GM12878 (cell line): ENCODE results near the gene TINCR. TPM values are rescaled to one million over a fixed set of nuclear protein-coding genes. Genes with fewer than 3 reads are reported as not detected.

Experiments
- ATAC-seq: fragments of 200-7000 bp; cut with Tn5 transposase; 3 replicates; pipeline ENCODE4 v1.9.1; 2020; ENCODE audit warnings: mild to moderate bottlenecking, moderate library complexity
- BruUV-seq: library from RNA; stranded (reverse); fragments of 400-500 nt; replicated peaks from 2 replicates; lab custom pipeline; 2021; lab: Mats Ljungman, UMichigan
- CTCF ChIA-PET: fragments of 300-600 bp; sonication (Branson Sonifier 250); formaldehyde crosslinking; extraction: SDS; loops from one replicate; lab custom pipeline; 2021; ENCODE audit warnings: inconsistent platforms; lab: Yijun Ruan, JAX
- POLR2A ChIA-PET: fragments of 350-600 bp; formaldehyde crosslinking; extraction: SDS; loops from one replicate; lab custom pipeline; 2021; ENCODE audit warnings: inconsistent platforms; lab: Charles Lee
- RAD21 ChIA-PET: fragments of 300-600 bp; sonication (Branson Sonifier 250); formaldehyde crosslinking; loops from one replicate; lab custom pipeline; 2023; ENCODE audit warnings: antibody characterized with exemption; ENCODE audit not compliant: unreplicated experiment; lab: Charles Lee
- SMC1A ChIA-PET: fragments of 300-600 bp; sonication (Branson Sonifier 250); formaldehyde crosslinking; loops from one replicate; lab custom pipeline; 2023; ENCODE audit not compliant: unreplicated experiment, uncharacterized antibody; lab: Charles Lee
- DNase-seq: peaks from one replicate; pipeline ENCODE4 v3.0.0-alpha.2; 2011; ENCODE audit warnings: low read depth, low spot score
- FAIRE-seq: peaks from 3 replicates; lab custom pipeline; 2011; peaks lifted over from hg19 to GRCh38; lab: Jason Lieb, UNC
- H2AFZ ChIP-seq: 2 replicates; pipeline ENCODE4 v1.6.0; 2011; ENCODE audit warnings: low read depth, low read length, control low read depth; ENCODE audit not compliant: control insufficient read depth
- H3K27ac ChIP-seq: 2 replicates; pipeline ENCODE4 v1.5.1; 2011; ENCODE audit warnings: control low read depth; ENCODE audit not compliant: control insufficient read depth, insufficient read depth
- H3K27me3 ChIP-seq, 2 experiments: replicated peaks in 1 of 2; 2 replicates each; pipeline versions ENCODE4 v1.6.0 to v1.6.1; 2011; ENCODE audit warnings: low read length in 1 of 2; ENCODE audit not compliant: control insufficient read depth in 2 of 2, insufficient read depth in 2 of 2
- H3K36me3 ChIP-seq, 2 experiments: 2 replicates each; pipeline ENCODE4 v1.5.1; 2011; ENCODE audit warnings: low read length in 1 of 2; ENCODE audit not compliant: control insufficient read depth in 2 of 2, insufficient read depth in 2 of 2
- H3K4me1 ChIP-seq: 2 replicates; pipeline ENCODE4 v1.6.1; 2011; ENCODE audit warnings: mild to moderate bottlenecking, low read length, moderate library complexity, mixed read lengths; ENCODE audit not compliant: control insufficient read depth, insufficient read depth
- H3K4me2 ChIP-seq: 2 replicates; pipeline ENCODE4 v1.6.0; 2011; ENCODE audit warnings: control low read depth; ENCODE audit not compliant: control insufficient read depth, insufficient read depth
- H3K4me3 ChIP-seq: fragments of 200-600 bp; sonication (generic); 2 replicates; pipeline ENCODE4 v1.5.1; 2016
- H3K79me2 ChIP-seq: 2 replicates; pipeline ENCODE4 v1.6.0; 2011; ENCODE audit warnings: low read length; ENCODE audit not compliant: control insufficient read depth, insufficient read depth
- H3K9ac ChIP-seq: 2 replicates; pipeline ENCODE4 v1.8.0; 2011; ENCODE audit warnings: low read length, control low read depth, mixed read lengths; ENCODE audit not compliant: control insufficient read depth, insufficient read depth
- H3K9me3 ChIP-seq: replicated peaks from 3 replicates; pipeline ENCODE4 v1.5.1; 2011; ENCODE audit warnings: mild to moderate bottlenecking, low read length; ENCODE audit not compliant: control insufficient read depth, insufficient read depth
- H4K20me1 ChIP-seq: 2 replicates; pipeline ENCODE4 v1.6.0; 2011; ENCODE audit not compliant: control insufficient read depth, insufficient read depth
- BCL11A ChIP-seq: IDR thresholded peaks from 2 replicates; pipeline ENCODE4 v1.6.1; 2011; ENCODE audit warnings: low read depth, low read length
- CBX3 ChIP-seq: fragments of 200-600 bp; sonication (generic); IDR thresholded peaks from 2 replicates; pipeline ENCODE4 v1.6.1; 2016; ENCODE audit warnings: low read depth, borderline replicate concordance
- KAT2A ChIP-seq: conservative IDR thresholded peaks from 2 replicates; pipeline ENCODE4 v1.6.1; 2011; ENCODE audit warnings: low read depth, low read length; ENCODE audit not compliant: control insufficient read depth
- POLR2AphosphoS5 ChIP-seq: IDR thresholded peaks from 2 replicates; pipeline ENCODE4 v1.6.1; 2011; ENCODE audit warnings: mild to moderate bottlenecking, low read length, inconsistent platforms
- SIN3A ChIP-seq: IDR thresholded peaks from 2 replicates; pipeline ENCODE4 v1.6.1; 2012; ENCODE audit warnings: low read depth, low read length, improper control_type of control experiment
- WGBS: methylation state at CpG from one replicate; pipeline ENCODE4 v1.1.6; 2016; ENCODE audit warnings: low lambda C conversion rate; ENCODE audit not compliant: insufficient replicate concordance, insufficient coverage; ENCODE audit errors: missing lambda C conversion rate; 5-methylcytosine and 5-hydroxymethylcytosine counted together
- in situ Hi-C: fragments of 300-500 bp; cut with MboI; formaldehyde crosslinking; loops from 9 replicates; pipeline ENCODE4 v1.14.3; 2018; ENCODE audit warnings: mixed read lengths
- intact Hi-C: fragments of 100-400 bp; cut with micrococcal nuclease; formaldehyde crosslinking; loops from one replicate; pipeline ENCODE4 v1.14.2; 2022; ENCODE audit not compliant: unreplicated experiment
- polyA plus RNA-seq, 11 experiments: library from polyadenylated mRNA; depleted of rRNA in 4 of 11; unstranded in 6 of 11; stranded (reverse) in 5 of 11; fragments of >200 nt; fragmentation: Nextera tagmentation in 4 of 11; fragmentation: Illumina TruSeq in 1 of 11; extraction: Ambion mirVana in 4 of 11; extraction: Trizol in 1 of 11; gene quantifications; 1 replicate in 1 of 11; 2 replicates in 10 of 11; pipeline versions ENCODE4 v1.2.1 to v1.2.3, GENCODE V29; 2011 to 2016; ENCODE audit warnings: inconsistent platforms in 2 of 11, missing spikeins in 2 of 11, low read depth in 1 of 11
- total RNA-seq, 4 experiments: library from RNA; depleted of rRNA in 3 of 4; stranded (reverse); fragments of >200 nt in 3 of 4; fragmentation: Illumina TruSeq in 1 of 4; extraction: Trizol in 1 of 4; gene quantifications; 2 replicates each; pipeline versions ENCODE4 v1.2.1 to v1.2.3, GENCODE V29; 2013 to 2021
- TF ChIP-seq, protein P1 (sequence below): fragments of 450-650 bp; conservative IDR thresholded peaks from 2 replicates; pipeline ENCODE4 v1.6.1; 2017; ENCODE audit warnings: mild to moderate bottlenecking, moderate library complexity
- TF ChIP-seq, protein P2 (sequence below): fragments of 450-650 bp; IDR thresholded peaks from 2 replicates; pipeline ENCODE4 v1.6.1; 2017; ENCODE audit warnings: antibody characterized with exemption, mild to moderate bottlenecking, moderate library complexity

TINCR gene
- total and polyA plus RNA-seq, 10 of the 15 experiments (the other 5 are each of a cell fraction or from before 2014, with no cell fraction given) = 0.02 to 0.36 (median 0.06) TPM; not detected in 3

DNA sequence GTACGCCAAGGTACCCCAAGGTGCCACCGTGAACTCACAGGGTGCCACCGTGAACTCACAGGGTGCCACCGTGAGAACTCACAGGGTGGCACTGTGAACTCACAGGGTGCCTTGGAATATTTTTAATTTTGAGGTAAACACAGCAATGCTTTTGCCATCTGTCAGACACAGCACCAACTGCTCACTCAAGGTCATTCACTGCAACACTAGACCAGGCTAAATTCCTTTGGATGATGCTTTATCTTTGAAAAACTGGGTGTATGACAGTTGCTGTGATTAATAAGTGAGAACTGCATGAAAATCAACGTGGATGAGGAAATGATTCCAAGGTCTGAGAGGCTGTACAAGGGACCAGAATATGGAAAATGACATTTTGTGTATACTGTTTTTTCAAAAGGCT, 35.9 kb upstream of the TINCR start (continued):
- TF ChIP-seq SIN3A = no peak
- TF ChIP-seq, protein P1, sequence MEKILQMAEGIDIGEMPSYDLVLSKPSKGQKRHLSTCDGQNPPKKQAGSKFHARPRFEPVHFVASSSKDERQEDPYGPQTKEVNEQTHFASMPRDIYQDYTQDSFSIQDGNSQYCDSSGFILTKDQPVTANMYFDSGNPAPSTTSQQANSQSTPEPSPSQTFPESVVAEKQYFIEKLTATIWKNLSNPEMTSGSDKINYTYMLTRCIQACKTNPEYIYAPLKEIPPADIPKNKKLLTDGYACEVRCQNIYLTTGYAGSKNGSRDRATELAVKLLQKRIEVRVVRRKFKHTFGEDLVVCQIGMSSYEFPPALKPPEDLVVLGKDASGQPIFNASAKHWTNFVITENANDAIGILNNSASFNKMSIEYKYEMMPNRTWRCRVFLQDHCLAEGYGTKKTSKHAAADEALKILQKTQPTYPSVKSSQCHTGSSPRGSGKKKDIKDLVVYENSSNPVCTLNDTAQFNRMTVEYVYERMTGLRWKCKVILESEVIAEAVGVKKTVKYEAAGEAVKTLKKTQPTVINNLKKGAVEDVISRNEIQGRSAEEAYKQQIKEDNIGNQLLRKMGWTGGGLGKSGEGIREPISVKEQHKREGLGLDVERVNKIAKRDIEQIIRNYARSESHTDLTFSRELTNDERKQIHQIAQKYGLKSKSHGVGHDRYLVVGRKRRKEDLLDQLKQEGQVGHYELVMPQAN = no peak
- TF ChIP-seq BCL11A = no peak
- no peak for TF ChIP-seq POLR2AphosphoS5
- TF ChIP-seq, all 136 proteins: peak for 0

DNA sequence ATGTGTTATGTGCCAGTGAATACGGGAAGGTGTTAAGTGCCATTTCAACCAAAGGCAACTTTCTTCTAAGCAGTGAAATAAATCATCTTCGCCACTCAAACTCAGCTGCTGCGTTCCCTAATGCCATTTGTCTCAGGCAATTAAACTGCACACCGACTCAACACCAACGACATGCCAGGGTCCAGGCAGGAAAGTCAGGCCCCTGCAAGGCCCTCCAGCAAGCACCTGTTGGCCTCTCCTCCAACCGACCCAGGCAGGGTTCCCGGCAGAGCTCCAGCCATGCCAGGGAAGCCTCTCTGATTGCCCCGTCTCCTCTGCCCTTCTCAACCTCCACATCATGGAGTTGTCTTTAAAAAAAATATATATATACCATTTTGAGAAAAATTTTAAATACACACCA, 33.0 kb upstream of the TINCR start:
- Histone ChIP-seq H3K27me3 (no peaks in the 10 kb centered on the region), H4K20me1 (no peaks in the 10 kb centered on the region; the same call in 1 of the 2 replicates), H3K9me3 (no peaks in the 10 kb centered on the region), H3K4me3 (no peak overlapping the region), H3K36me3 (peaks cover 23 to 58% of the 10 kb centered on the region in 2 experiments), H3K27ac (no peak overlapping the region), H3K9ac (no peak overlapping the region), H3K4me2 (no peak overlapping the region), H2AFZ (no peak overlapping the region), H3K4me1 (no peaks in the 10 kb centered on the region), H3K79me2 (no peaks in the 10 kb centered on the region)
- intact Hi-C loops = no loop called here
- BruUV-seq = no TSS peak
- WGBS = 92% methylated on average over 8 of the region's 8 CpGs
- in situ Hi-C loops = no loop called here
- FAIRE-seq = no peak
- TF ChIP-seq CBX3 (no peak), KAT2A (no peak)
- TF ChIP-seq, protein P2, sequence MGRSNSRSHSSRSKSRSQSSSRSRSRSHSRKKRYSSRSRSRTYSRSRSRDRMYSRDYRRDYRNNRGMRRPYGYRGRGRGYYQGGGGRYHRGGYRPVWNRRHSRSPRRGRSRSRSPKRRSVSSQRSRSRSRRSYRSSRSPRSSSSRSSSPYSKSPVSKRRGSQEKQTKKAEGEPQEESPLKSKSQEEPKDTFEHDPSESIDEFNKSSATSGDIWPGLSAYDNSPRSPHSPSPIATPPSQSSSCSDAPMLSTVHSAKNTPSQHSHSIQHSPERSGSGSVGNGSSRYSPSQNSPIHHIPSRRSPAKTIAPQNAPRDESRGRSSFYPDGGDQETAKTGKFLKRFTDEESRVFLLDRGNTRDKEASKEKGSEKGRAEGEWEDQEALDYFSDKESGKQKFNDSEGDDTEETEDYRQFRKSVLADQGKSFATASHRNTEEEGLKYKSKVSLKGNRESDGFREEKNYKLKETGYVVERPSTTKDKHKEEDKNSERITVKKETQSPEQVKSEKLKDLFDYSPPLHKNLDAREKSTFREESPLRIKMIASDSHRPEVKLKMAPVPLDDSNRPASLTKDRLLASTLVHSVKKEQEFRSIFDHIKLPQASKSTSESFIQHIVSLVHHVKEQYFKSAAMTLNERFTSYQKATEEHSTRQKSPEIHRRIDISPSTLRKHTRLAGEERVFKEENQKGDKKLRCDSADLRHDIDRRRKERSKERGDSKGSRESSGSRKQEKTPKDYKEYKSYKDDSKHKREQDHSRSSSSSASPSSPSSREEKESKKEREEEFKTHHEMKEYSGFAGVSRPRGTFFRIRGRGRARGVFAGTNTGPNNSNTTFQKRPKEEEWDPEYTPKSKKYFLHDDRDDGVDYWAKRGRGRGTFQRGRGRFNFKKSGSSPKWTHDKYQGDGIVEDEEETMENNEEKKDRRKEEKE = no peak
- no peak for DNase-seq
- ChIA-PET POLR2A (no interaction called here), CTCF (no interaction called here), RAD21 (no interaction called here), SMC1A (no interaction called here)
- ATAC-seq = no peak
